HG03108 (cell line): Measurements from ENCODE around the gene RNF151.
A peak's percentile ranks its signal among the peaks of the same experiment; 100 is the strongest.
"Not testable (repeated sequence)": the region's sequence is repeated elsewhere in the genome, so short reads cannot be mapped to it uniquely, and the experiment has no call there.

Source experiments
- ATAC-seq: cut with Tn5 transposase; IDR thresholded peaks from one replicate; pipeline ENCODE4 v1.9.1; 2021; ENCODE audit warnings: moderate library complexity; ENCODE audit not compliant: unreplicated experiment

Gene RNF151, protein sequence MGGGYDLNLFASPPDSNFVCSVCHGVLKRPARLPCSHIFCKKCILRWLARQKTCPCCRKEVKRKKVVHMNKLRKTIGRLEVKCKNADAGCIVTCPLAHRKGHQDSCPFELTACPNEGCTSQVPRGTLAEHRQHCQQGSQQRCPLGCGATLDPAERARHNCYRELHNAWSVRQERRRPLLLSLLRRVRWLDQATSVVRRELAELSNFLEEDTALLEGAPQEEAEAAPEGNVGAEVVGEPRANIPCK

DNA sequence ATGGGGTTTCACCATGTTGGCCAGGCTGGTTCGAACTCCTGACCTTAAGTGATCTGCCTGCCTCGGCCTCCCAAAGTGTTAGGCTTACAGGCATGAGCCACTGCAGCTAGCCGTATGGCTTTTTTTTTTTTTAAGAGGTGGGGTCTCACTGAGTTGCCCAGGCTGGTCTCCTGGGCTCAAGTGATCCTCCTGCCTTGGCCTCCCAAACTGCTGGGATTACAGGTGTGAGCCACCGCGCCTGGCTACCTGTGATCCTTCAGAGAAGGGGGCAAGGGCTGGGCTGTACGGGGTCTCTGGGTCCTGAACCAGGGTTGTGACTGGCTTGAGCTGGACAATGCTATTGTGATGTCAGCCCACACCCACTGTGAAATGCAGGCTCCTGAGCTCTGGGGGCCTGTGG lies at the start of gene RNF151:
Gene RNF151 (plus strand): TSS at position 397 of the 400 bp plus-strand sequence. CDS start 26 bp downstream, outside the sequence.
- ATAC-seq: no peak

DNA sequence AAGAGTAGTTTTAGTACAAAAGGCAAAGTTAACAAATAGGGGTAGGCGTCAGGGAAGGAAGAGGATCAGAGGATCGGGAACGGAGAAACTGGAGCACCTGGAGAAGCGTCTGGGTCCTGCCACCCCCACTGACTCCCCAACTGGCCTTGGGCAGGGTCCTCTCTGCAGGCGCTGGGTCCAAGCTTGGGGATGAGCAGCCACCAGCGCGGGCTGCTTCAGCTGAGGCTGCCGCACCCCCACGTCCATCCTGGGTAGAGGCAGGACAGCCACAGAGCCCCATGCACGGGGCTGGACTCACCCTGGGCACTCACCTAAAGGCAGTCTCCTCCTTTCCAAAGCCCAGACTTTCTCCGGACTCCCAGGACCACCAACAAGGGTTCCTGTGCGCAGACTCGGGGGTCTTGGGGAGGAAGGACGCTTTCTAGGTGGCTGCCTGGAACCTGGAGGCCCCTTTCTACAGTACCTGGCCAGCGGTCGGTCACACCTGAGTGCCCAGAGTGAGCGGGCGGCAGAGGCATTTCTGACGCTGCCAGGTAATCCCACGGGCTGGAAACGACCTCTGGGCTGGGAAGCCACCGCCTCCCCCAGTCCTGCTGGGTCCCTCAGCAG lies 49.5 kb upstream of the RNF151 start:
- ATAC-seq: no peak

DNA sequence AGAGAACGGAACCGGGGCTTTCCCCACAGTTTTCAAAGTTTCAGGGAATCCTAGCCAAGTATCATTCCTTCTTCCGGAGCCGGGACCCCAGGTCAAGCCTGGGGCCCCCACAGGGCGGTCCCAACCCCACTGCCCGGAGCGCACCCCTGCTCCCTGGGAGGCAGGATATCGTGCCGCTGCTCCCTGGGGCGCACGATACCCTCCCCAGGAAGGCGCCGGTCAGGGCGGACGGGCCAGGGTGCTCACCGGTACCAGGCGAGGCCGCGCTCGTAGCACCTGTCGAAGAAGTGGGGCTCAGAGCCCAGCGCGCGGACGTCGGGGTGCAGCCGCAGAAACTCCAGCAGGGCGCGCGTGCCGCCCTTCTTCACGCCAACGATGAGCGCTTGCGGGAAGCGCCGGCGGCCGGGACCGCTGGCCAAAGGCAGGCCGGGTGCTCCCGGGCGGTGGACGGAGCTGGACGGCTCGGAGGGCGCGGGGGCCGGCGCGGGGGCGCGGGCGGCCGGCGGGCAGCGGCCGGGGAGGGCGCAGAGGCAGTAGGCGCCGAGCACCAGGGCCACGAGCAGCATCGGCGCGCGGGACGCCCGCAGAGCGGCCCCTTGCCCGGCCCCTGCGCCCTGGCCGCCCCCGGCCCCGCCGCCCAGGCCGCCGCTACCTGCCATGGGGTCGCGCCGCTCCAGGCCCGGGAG lies 48.8 kb upstream of the RNF151 start:
- ATAC-seq: no peak

GRCh38 chr16:1918351-1919326 lies 48.0 kb upstream of the RNF151 start, which contains the start of gene HS3ST6:
TSS of gene HS3ST6 (minus strand) at chr16:1918415. CDS start at chr16:1918323, 92 bp downstream.
- no peak for ATAC-seq

- ATAC-seq: no peak
Measured at GRCh38 chr16:1919327-1919998, 47.2 kb upstream of the RNF151 start.

DNA sequence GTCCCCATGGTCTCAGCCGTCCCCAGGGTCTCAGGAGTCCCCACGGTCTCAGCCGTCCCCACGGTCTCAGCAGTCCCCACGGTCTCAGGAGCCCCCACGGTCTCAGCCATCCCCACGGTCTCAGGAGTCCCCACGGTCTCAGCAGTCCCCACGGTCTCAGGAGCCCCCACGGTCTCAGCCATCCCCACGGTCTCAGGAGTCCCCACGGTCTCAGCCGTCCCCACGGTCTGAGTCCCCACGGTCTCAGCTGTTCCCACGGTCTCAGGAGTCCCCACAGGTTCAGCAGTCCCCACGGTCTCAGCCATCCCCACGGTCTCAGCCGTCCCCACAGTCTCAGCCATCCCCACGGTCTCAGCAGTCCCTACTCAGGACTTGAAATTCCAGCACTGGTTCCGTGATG lies 46.5 kb upstream of the RNF151 start:
- not testable (repeated sequence) for ATAC-seq

- ATAC-seq: no peak
Measured at GRCh38 chr16:1920727-1921171, 45.9 kb upstream of the RNF151 start.

DNA sequence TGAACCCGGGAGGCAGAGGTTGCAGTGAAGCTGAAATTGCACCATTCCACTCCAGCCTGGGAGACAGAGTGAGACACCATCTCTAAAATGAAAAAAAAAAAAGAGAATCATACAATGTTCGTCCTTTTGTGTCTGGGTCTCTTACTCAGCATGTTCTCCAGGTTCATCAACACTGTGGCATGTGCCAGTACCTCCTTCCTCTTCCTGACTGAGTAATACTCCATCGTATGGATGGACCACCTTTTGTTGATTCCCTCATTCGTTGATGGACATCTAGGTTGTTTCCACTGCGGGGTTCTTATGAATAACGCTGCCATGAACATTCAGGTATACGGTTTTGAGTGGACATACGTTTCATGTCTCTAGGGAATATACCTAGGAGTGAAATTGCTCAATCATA lies 44.3 kb upstream of the RNF151 start:
- no peak for ATAC-seq

DNA sequence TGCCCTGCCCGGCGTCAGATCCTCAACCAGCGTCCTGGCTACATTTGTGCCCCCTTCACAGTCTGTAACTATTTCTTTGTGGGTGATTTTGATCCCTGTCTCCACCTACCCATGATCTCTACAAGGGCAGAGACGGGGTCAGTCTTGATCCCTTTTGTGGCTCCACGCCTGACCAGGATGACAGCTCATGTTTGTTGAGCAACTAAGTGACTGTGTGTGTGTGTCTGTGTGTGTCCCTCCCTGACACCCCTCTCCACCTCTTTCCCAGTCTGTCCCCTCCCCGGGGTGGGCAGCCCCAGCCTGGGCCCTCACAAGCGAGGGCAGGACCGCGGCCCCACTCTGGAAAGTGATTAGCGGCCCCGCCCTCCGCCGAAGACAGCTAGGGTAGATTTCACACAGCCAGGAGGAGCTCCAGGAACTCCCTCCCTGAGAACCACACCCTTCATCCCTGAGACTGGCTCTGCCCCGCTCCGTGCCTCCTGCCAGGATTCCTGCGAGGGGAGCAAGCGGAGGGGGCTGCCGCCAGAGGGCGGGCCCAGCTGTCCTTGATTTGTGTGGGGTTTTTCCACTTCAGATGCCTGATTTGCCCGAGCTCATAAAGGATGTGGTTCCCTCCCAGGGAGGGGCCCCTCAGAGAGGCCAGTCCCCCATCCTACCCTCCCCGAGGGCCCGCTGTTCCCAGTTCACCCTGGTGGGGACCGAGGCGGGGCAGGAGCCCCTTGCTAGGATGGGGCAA lies 43.2 kb upstream of the RNF151 start:
- no peak for ATAC-seq

GRCh38 chr16:1924095-1924494 lies 42.6 kb upstream of the RNF151 start:
- no peak for ATAC-seq

GRCh38 chr16:1926271-1926670 lies 40.4 kb upstream of the RNF151 start:
- ATAC-seq: no peak

DNA sequence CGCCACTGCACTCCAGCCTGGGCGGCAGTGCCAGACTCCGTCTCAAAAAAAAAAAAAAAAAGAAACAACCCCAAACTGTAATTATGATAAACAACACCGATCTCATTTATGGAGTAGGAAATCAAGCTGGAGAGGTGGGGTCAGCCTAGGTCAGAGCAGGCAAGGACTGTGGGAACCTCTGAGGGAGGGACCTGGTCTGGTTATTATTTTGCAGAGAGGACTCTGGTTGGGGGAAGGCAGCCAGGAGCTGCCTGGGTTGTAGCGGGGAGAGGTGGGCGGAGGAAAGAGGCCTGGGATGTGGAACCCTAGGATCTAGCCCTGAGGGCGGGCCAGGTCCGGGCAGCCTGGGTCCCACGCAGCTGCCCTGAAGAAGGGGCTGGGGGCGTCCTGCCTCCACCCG lies 37.6 kb upstream of the RNF151 start:
- ATAC-seq: no peak

DNA sequence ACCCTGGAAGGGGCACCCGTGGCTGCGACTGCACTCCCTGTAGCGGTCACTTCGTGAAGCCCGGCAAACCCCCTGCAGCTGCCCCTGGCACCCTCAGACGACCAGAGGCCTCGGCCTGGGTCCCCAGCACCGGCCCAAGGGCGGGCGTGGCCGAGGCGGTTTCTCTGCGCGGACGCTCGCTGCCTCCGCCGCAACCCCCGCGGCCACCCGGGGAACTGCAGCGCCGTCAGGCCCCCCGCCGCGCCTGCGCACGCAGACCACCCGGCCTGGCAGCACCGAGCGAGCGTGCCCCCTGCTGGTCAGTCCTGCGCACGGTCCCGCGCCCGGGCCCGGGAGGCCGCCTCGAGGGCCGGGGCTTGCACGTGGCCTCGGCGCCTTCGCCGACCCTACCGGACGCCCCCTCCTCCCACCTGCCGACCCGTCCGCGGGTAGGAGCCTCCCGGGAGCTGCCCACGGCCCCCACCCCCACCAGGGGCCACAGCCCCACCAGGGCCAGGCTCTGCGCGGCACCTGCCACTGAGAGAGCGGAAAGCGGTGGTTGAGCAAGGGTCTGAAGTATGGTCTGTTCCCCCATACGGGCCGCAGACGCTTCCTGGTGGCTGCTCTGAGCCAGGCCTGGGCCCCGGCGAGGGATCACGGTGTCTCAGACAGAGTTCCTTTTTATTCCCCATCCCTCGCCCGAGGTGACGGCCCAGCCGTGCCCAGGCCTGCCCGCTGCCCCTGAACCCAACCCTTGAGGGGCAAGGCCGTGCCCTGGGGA lies 36.9 kb upstream of the RNF151 start:
- peak; percentile 80 for ATAC-seq

DNA sequence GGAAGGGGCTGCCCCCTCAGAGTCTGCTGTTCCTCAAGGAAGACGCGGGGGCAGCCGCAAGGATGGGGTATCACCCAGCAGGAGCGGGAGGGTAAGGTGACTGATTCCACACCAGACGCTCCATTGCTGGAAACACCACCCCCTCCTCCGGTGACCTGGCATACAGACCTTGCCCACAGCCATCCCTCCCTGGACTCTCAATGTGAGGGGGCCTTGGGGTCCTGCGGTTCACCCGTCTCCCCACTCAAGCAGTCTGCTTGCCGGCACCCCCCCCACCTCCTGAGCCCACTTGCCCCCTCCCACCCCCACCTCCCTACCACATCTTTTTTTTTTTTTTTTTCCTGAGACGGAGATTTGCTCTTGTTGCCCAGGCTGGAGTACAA lies 36.3 kb upstream of the RNF151 start:
- ATAC-seq: no peak

- no peak for ATAC-seq
Measured at GRCh38 chr16:1932050-1933028, 34.3 kb upstream of the RNF151 start.

DNA sequence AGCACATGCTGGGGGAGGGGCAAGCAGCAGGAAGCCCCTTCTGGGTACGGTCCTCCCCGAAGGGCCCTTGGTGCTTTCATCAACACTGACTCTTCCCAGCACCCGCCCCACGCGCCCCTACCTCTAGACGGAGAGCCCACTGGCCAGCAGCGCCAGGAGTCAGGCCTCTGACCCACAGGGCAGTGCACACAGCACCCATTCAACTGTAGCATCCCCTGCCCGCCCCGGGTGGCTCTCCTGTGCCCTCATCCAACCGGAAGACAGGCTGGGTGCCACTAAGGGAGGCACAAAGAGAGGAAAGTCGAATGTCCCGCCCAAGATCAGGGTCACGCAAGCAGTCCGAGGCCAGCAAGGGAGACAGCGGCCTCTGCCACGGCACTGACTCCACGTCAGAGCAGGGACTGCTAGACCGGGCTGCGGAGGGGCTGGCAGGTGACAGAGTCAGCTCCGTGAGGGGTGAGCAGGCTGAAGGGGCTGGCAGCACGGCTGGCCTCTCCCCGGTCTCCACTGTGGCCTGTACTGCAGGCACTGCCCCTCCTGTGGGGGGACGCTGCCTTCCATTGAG lies 33.5 kb upstream of the RNF151 start:
- ATAC-seq: no peak

DNA sequence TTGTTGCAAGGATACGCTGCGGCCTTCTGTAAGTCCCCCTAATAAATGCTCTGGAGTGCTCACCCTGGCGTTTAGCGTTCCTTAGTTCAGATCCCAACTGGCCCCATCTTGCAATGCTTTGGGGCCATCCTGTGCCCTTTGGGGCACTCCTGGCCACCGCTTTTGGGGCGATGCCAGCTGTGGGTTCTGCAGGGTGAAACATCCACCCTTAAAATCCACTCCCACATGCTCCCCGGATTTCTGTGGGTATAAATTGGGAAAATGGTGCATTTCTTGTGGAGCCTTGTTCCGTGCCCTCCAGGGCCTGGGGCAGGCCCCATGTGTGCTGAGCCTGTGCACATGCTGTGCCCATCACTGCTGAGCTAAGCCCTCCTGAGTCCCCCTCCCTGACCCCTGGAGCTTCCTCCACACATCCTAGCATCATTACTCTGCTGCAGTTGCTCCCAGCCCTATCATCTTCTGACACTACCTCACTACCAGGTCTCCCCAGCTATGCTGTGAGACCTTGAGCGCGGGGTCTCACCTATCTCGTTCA lies 29.6 kb upstream of the RNF151 start:
- ATAC-seq: no peak
